ENCODE data around the gene ARHGEF39. TPM values are rescaled to one million over a fixed set of nuclear protein-coding genes. Genes with fewer than 3 reads are reported as not detected.
"Not testable (repeated sequence)": the region's sequence is repeated elsewhere in the genome, so short reads cannot be mapped to it uniquely, and the experiment has no call there.

ARHGEF39 gene
- total and polyA plus RNA-seq, 10 of the 15 experiments (the other 5 are each of a cell fraction or from before 2014, with no cell fraction given) = 2.0 to 28.9 (median 13.2) TPM

DNA sequence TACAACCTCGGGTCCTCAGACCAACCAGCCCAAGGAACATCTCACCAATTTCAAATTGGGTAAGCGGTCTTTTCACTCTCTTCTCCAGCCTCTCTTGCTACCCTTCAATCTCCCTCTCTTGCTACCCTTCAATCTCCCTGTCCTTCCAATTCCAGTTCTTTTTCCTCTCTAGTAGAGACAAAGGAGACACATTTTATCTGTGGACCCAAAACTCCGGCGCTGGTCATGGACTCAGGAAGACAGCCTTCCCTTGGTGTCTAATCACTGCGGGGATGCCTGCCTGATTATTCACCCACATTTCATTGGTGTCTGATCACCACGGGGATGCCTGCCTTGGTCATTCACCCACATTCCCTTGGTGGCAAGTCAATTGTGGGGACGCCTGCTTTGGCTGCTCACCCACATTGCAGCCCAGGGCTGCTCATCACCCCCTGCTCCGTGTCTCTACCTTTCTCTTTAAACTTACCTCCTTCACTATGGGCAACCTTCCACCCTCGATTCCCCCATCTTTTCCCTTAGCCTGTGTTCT lies 27.5 kb downstream of the ARHGEF39 start:
- WGBS (ENCODE audit: insufficient coverage, insufficient replicate concordance, low lambda C conversion rate, missing lambda C conversion rate) = 87% methylated on average over 9 of the region's 9 CpGs
- FAIRE-seq; H3K27me3 ChIP-seq (replicated peaks in 1 of 2; ENCODE audit: control insufficient read depth in 2 of 2, insufficient read depth in 2 of 2, low read length in 1 of 2); H3K9ac ChIP-seq (ENCODE audit: control insufficient read depth, insufficient read depth, low read length); H3K27ac ChIP-seq (ENCODE audit: control insufficient read depth, insufficient read depth); BruUV-seq (replicated peaks); H4K20me1 ChIP-seq (ENCODE audit: control insufficient read depth, insufficient read depth); H2AFZ ChIP-seq (ENCODE audit: control insufficient read depth, low read depth, low read length); H3K9me3 ChIP-seq (replicated peaks; ENCODE audit: control insufficient read depth, insufficient read depth, low read length); H3K4me2 ChIP-seq (ENCODE audit: control insufficient read depth, insufficient read depth); RAD21 ChIA-PET (ENCODE audit: unreplicated experiment); in situ Hi-C loops (cut with MboI); H3K79me2 ChIP-seq (ENCODE audit: control insufficient read depth, insufficient read depth, low read length); DNase-seq (ENCODE audit: low read depth, low spot score); intact Hi-C loops (cut with micrococcal nuclease; ENCODE audit: unreplicated experiment); POLR2A ChIA-PET; ATAC-seq; SMC1A ChIA-PET (ENCODE audit: uncharacterized antibody, unreplicated experiment); H3K4me3 ChIP-seq; H3K36me3 ChIP-seq (ENCODE audit: control insufficient read depth in 2 of 2, insufficient read depth in 2 of 2, low read length in 1 of 2): not testable (repeated sequence)
- CTCF ChIA-PET = interaction anchor here (1.1 kb wide), 1 partner anchor 24 kb away, joined by 3 read pairs; no protein-coding TSS in a partner anchor
- peaks cover 25% of the 10 kb centered on the region for H3K4me1 ChIP-seq (ENCODE audit: control insufficient read depth, insufficient read depth, low read length)

DNA sequence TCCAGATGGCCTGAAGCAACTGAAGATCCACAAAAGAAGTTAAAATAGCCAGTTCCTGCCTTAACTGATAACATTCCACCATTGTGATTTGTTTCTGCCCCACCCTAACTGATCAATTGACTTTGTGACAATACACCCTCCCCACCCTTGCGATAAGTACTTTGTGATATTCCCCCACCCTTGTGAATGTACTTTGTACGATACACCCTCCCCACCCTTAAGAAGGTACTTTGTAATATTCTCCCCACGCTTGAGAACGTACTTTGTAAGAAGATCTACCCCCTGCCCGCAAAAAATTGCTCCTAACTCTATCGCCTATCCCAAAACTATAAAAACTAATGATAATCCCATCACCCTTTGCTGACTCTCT lies 28.1 kb downstream of the ARHGEF39 start:
- BruUV-seq (replicated peaks); ATAC-seq; H3K27ac ChIP-seq (ENCODE audit: control insufficient read depth, insufficient read depth); H3K9me3 ChIP-seq (replicated peaks; ENCODE audit: control insufficient read depth, insufficient read depth, low read length); H3K79me2 ChIP-seq (ENCODE audit: control insufficient read depth, insufficient read depth, low read length); H3K36me3 ChIP-seq (ENCODE audit: control insufficient read depth in 2 of 2, insufficient read depth in 2 of 2, low read length in 1 of 2); H3K9ac ChIP-seq (ENCODE audit: control insufficient read depth, insufficient read depth, low read length); H3K27me3 ChIP-seq (replicated peaks in 1 of 2; ENCODE audit: control insufficient read depth in 2 of 2, insufficient read depth in 2 of 2, low read length in 1 of 2); in situ Hi-C loops (cut with MboI); FAIRE-seq; DNase-seq (ENCODE audit: low read depth, low spot score); H3K4me2 ChIP-seq (ENCODE audit: control insufficient read depth, insufficient read depth); H4K20me1 ChIP-seq (ENCODE audit: control insufficient read depth, insufficient read depth); H2AFZ ChIP-seq (ENCODE audit: control insufficient read depth, low read depth, low read length); intact Hi-C loops (cut with micrococcal nuclease; ENCODE audit: unreplicated experiment); H3K4me3 ChIP-seq: not testable (repeated sequence)
- RAD21 ChIA-PET (ENCODE audit: unreplicated experiment) = interaction anchor here (0.7 to 3.1 kb wide), 3 partner anchors 9 to 25 kb away, joined by 3 to 16 read pairs (median 4); no protein-coding TSS in a partner anchor
- peaks cover 25% of the 10 kb centered on the region for H3K4me1 ChIP-seq (ENCODE audit: control insufficient read depth, insufficient read depth, low read length)
- POLR2A ChIA-PET = interaction anchor here (2.4 kb wide), 1 partner anchor 9 kb away, joined by 12 read pairs; no protein-coding TSS in a partner anchor
- SMC1A ChIA-PET (ENCODE audit: uncharacterized antibody, unreplicated experiment) = interaction anchor here (2.9 to 4.5 kb wide), 2 partner anchors 11 to 17 kb away, joined by 23 to 32 read pairs; partner anchors contain the start of gene SIT1
- whole genome bisulfite sequencing (ENCODE audit: insufficient coverage, insufficient replicate concordance, low lambda C conversion rate, missing lambda C conversion rate) = 95% methylated on average over 6 of the region's 6 CpGs
- CTCF ChIA-PET = interaction anchor here (1.3 to 3.3 kb wide), 4 partner anchors 9 to 29 kb away, joined by 3 to 31 read pairs (median 4); partner anchors contain the start of gene ARHGEF39
